HG02943 (cell line): Measurements from ENCODE around the gene MMD2.
A peak's percentile ranks its signal among the peaks of the same experiment; 100 is the strongest.

Source experiments
- ATAC-seq: cut with Tn5 transposase; IDR thresholded peaks from one replicate; pipeline ENCODE4 v1.9.1; 2021; ENCODE audit warnings: mild to moderate bottlenecking, low read depth, moderate library complexity; ENCODE audit not compliant: unreplicated experiment

MMD2 gene

DNA sequence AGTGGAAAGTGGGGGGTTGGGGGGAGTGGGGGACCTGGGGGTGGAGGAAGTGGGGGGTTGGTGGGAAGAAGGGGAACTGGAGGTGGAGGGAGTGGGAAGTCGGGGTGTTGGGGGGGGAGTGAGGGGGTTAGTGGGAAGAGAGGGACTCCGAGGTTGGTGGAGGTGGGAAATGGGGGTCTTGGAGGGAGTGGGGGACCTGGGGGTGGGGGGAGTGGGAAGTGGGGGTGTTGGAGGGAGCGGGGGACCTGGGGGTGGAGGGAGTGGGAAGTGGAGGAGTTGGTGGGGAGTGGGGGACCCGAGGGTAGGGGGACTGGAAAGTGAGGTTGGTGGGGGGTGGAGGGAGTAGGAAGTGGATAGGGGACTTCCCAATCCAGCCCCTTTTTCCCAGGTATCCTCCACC is 906 bp upstream of the MMD2 start:
- no peak for ATAC-seq

DNA sequence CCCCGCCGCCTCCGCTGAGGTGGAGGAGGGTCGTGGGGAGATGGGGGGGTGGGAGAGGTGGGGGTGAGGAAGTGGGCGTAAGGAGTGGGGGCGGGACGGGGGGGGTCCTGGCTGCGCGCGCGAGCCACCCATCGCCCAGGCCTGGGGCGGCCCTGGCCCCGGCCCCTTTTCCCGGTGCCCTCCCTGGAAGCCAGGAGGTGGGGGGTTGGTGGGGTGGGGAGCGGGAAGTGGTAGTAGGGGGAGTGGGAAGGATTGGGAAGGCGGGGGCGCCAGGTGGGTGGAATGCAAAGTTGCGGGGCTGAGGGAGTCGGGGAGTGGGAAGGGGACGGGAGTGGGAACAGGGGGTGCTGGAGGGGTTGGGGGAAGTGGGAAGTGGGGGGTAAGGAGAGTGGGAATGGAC is 319 bp upstream of the MMD2 start:
- ATAC-seq = no peak

DNA sequence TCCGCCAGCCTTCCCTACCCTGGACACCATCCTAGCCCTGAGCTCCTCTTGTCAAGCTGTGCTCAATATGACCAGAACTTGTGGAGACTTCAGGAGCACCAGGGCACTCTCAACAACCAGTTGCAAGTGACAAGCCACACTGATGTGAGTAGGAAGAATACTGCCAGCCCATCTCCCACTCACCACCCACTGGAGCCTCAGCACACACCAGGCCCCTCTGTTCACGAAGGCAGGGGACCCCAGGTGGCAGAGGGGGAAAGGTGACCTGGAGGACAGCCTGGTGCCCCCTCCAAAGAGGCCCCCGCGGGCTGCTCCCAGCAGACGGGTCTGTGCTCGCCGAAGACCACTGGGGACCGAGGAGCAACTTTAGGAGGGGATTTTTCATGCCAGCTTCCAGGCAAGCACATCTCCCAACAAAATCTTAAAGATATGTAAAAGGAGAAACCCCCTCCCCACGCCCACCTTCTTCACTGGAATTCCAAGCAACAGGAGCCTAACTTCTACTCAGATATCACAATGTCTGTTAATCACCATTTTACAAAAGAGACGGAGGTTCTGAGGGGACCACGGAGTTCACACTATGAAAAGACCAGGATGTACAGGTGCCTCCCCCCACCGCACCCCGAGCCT is 1.0 kb downstream of the MMD2 start:
- no peak for ATAC-seq

DNA sequence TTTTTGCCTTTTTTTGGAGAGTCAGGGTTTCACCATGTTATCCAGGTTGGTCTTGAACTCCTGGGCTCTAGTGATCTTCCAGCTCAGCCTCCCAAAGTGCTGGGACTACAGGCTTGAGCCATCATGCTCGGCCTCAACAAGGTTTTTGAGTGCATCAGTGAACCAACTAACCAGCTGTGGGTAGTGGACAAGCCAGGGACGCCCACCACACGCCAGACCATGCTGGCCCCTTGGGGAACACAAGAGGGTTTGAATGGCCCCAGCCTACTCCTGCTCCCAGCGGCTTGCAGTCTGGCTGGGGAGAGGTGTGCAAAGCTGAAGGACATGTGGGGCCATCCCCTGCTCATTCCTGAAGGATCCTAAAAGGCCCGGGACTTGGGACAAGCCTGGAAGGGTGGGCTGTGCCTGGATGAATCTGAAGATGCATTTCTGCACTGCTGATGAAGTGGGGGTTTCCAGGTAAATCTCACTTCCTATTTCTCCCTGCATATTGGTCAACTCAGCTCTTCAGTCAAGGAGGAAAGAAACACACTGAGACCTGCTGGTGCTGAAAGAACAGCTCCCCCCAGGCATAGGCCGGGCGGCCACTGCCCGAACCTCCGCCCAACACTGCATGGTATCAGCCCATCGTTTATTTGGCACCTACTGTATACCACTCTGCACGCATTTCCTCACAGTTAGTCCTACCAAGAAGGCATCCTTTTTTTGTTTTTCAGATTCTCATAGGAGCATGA is 6.9 kb downstream of the MMD2 start:
- peak; percentile 59 for ATAC-seq

DNA sequence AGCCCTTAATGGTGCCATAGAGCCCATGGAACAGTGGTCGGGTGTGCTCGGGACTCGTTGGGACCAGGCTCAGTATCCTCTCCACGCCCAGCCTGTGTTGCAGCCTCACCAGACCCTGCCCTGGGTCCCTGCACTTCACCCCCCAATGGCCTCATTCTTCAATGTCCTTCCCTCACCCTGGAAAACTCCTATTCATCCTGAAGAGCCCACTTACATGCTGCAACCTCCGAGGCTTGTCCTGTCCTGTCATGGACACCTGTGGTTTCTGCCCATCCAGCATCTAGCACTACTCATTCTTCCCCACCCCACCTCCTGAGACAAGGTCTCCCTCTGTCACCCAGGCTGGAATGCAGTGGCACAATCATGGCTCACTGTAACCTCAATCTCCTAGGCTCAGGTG is 7.7 kb downstream of the MMD2 start:
- no peak for ATAC-seq

DNA sequence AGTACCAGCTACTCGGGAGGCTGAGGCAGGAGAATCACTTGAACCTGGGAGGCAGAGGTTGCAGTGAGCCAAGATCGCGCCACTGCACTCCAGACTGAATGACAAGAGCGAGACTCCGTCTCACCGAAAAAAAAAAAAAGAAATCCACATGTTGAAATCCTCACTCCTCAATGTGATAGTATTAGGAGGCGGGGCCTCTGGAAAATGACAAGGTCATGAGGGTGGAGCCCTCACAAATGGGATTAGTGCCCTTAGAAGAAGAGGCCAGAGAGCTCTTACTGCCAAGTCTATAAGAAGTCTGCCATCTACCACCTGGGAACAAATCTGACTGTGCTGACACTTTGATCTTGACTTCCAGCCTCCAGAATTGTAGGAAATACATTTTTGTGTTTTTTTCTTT is 10.6 kb downstream of the MMD2 start:
- no peak for ATAC-seq

DNA sequence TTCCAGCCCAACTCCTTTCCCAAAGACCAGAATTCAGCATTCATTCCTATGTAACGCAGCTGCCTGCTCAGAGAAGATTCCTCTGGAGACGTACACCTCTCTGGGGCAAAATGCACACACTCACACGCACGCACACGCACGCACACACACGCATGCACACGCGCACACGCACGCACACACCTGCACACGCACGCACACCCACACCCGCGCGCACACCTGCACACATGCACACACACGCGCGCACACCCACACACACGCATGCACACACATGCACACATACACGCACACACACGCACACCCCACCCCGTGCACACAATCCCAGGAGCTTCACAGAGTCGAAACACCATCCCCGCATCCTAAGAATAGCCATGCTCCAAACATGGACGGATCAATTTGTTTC is 13.0 kb downstream of the MMD2 start:
- ATAC-seq = no peak

DNA sequence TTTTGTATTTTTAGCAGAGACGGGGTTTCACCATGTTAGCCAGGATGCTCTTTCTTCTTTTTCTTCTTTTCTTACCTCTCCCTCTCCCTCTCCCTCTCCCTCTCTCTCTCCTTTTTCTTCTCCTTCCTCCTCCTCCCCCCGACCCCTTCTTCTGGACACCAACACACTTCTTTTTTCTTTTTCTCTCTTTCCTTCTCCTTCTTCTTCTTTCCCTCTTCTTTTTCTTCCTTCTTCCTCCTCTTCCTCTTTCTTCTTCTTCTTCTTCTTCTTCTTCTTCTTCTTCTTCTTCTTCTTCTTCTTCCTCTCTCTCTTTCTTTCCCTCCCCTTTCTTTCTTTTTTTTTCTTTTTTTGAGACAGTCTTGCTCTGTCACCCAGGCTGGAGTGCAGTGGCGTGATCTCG is 14.0 kb downstream of the MMD2 start:
- no peak for ATAC-seq

DNA sequence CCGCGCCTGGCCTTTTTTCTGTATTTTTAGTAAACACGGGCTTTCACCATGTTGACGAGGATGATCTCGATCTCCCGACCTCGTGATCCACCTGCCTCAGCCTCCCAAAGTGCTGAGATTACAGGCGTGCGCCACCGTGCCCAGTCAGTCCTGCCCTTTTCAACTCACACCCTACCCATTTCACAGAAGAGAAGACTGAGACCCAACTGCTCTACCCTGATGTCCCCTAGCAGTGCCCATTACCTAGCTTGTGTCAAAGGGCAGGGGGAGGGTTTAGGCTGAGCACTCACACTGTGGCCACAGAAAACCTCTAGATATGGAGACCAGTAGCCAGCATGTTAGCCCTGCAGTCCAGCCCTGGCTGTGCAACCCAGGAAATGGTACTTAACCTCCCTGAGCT is 15.7 kb downstream of the MMD2 start:
- no peak for ATAC-seq

DNA sequence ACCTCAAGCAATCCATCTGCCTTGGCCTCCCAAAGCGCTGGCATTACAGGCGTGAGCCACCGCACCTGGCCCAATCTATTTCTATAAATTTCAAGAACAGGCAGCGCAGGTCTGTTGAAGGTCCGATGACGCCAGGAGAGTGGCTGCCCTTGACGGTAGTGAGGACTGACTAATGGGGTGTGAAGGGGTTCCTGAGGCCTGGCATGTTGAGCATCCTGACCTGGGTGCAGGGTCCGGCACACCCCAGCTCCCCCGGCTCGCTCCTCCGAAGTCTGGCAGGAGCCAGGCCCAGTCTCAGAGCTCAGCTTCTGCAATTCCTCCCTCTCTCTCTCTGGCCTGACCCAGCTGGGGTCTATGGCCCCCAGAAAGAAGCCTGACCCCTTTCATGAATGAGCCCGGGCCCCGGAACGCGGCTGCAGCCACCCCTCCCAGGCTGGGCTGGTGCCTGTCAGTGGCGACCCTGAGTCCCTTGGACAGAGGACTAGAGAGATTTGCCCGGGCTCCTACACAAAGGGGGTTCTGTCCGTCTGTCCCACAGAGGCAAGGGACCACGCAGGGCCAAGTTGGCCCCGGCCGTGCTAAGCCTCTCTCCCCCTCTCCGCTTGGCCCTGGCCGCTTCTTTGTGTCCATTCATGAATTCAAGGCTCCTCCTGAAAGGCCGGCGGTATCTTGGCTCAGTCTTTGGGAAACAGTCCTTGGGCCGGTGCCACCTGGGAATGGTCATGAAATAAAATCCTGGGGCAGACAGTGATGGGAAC is 18.8 kb downstream of the MMD2 start:
- no peak for ATAC-seq

DNA sequence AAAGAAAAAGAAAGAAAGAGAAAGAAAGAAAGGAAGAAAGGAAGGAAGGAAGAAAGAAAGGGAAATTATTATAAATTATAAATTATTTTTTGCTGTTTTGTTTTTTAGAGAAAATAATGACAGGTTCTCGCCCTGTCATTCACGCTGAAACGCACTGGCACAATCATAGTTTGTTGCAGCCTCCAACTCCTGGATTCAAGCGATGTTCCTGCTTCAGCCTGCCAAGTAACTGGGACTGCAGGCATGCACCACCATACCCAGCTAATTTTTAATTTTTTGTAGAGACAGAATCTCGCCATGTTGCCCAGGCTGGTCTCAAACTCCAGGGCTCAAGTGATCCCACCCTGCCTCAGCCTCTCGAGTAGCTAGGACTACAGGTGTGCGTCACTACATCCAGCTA is 21.6 kb downstream of the MMD2 start:
- no peak for ATAC-seq

DNA sequence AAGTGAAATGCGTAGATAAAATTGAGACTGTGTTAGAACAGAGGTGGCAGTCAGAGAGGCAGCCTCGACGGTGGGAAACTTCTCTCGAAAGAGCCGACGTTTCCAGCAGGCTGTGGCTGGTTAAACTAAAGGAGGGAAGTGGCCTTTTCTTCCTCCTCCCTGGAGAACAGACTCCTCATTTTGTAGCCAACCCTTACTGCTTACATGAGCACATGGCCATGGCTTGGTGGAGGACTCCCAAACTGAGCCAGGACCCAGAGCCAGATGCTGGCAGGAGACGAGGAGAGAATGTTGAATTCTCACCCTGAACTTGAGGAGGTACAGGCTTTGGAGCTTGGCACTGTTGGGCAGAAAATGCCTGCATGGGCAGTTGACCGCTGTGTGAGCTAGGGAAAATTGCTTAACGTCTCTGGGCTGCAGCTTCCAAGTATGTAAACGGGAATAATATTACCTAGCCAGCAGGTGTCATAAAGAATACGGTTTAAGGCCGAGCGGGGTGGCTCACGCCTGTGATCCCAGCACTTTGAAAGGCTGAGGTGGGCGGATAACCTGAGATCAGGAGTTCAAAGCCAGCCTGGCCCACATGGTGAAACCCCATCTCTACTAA is 24.5 kb downstream of the MMD2 start:
- no peak for ATAC-seq

DNA sequence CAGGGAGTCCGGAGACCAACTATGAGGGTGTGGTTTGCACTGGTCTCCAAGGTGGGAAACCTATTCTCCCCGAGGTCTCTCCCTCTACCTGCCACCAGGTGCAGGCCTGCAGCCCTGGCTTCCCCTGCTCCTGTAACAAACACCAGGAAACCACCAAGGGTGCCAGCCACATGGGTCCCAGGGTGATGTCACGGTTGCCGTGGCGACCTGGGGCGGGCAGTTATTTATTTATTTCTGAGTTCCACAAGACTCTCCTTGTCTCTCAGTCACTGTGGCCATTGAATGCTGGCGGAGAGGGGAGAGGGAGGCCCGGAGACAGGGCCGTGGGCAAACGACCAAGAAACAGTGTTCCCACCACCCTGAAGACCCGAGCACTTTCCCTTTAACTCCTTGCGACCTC is 27.0 kb downstream of the MMD2 start:
- ATAC-seq = no peak

DNA sequence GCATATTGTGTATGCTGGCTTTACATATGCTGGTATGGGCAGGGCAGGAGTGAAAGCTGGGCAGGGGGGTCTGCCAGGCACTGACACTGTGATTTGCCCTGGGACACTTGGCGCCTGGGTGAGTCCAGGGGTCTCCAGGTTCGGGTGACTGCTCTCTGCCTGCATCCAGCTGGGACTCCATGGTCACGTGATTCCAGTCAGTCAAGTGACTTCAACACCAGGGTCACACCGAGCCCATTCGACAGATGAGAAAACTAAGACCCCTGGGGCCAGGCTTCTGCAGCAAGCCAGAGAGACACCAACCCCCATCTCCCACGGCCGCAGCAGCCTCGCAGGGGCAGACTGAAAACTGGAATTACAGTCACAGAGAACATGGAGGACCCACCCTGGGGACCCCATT is 30.0 kb downstream of the MMD2 start:
- no peak for ATAC-seq

DNA sequence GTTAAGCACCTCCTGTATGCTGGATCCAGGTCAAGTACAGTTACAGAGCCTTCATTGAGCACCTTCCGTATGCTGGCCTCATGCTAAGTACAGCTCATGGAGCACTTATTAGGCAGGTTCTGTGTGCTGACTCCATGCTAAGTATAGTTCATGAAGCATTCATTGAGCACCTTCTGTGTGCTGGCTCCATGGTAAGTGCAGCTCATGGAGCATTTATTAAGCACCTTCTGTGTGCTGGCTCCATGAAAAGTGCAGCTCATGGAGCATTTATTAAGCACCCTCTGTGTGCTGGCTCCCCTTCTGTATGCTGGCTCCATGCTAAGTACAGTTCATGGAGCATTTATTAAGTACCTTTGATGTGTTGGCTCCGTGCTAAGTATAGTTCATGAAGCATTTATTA is 30.5 kb downstream of the MMD2 start:
- no peak for ATAC-seq

DNA sequence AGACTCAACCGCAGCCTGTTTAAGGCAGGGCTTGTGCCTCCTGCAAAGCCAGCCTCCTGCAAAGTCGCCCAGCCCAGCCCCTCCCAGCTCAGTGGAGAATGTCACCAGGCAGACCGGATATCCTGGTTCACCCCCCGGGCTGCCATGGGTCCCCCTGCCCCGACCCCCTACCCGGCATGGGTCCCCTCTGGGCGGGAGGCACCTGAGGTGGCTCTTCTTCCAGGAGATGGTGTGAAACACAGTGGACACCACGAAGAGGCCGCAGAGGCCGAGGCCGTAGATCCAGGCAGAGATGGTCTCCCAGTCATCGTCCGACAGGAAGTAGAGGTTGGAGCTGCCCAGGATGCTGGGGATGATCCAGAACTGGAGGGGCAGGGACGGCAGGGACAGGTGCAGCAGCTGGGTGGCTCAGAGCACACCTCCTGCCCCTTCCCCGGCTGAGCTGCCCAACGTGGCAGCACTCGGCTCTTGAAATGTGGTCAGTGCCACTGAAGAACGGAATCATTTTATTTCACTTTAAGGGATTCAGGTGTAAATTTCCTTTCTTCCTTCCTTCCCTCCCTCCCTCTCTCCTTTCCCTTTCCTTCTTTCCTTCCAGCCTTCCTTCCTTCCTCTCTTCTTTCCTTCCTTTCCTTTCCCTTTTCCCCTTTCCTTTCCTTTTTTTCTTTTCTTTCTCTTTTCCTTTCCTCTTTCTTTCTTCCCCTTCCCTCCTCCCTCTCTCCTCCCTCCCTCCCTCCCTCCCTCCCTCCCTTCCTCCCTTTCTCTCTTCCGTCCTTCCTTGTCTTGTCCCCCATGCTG is 38.8 kb downstream of the MMD2 start:
- ATAC-seq = no peak

DNA sequence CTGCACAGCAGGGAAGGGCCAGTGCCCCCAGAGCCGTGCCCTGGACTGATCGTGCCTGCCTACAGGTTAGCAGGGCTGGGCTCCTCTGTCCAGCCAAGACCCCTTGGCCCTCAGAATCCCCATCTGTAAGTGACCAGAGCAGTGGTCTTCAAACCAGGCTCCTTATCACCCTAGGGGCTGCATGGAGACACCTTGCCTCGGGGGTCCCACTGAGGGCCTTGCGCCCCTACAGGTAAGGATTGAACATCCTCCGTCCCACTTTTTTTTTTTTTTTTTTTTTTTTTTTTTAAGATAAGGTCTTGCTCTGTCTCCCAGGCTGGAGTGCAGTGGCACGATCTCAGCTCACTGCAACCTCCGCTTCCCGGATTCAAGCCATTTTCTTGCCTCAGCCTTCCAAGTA is 42.9 kb downstream of the MMD2 start:
- ATAC-seq = no peak

DNA sequence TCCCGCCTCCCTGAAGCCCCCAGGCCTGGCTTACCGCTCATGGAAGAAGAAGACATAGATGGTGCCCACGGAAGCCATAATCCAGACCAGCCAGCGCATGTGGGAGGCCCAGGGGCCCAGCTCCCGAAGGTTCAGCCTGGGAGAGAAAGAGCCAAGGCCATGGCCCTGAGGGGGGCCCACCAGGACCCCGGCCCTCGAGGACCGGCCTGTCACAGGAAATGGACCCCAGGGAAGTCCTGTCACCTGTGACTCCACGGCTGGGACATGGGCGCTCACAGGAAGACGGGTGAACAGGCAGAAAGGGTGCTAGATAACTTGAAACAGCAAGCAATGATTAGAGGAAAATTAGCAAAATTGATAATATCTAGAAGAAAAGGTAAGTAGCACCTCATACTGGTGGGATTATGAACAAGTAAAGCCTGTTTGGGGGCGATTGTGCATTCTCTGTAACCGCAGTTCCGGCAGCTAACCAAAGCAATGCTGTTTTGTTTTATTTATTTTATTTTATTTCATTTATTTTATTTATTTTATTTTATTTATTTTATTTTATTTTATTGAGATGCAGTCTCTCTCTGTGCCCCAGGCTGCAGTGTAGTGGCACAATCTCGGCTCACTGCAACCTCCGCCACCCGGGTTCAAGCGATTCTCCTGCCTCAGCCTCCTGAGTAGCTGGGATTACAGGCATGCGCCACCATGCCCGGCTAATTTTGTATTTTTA is 47.7 kb downstream of the MMD2 start:
- no peak for ATAC-seq

DNA sequence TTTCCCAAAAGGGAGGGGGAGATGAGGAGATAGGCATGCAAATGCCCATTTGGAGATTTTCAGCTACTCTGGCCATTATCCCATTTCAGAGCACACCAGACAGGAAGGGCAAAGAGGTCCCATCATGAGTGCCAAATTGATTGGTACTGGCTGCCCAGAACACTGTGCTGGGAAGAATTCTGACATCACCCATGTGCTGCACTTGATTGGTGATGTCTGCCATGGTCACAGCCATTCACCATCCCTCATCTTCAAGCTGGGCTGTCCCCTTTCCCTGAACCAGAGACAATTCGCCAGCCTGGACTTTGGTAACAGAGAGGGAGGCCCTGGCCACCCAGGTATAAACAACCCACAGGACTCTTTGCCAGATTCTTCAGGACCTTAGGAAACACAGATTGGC is 52.3 kb downstream of the MMD2 start:
- ATAC-seq = no peak

DNA sequence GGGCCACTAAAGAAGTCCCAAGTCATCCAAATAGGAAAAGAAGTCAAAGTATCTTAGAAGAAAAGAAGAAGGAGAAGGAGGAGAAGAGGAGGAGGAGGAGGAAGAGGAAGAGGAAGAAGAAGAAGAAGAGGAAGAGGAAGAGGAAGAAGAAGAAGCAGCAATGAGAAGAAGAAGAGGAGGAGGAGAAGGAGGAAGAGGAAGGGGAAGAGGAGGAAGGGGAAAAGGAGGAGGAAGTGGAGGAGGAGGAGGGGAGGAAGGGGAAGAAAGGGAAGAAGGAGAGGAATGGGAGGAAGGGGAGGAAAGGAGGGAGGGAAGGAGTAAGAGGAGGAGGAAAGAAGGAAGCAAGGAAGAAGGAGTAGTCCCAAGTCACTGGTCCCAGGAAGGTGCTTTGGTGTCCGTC is 53.8 kb downstream of the MMD2 start:
- no peak for ATAC-seq
